ENCODE data around the gene IVL. TPM values are rescaled to one million over a fixed set of nuclear protein-coding genes. Genes with fewer than 3 reads are reported as not detected.

IVL gene
- total RNA-seq, 1 donor from 2014 or later, result not detected

GRCh38 chr1:152873495-152873894 lies 34.9 kb upstream of the IVL start:
- H3K4me3 Mint-ChIP-seq, result no peak overlapping the region
- no peak overlapping the region for H3K27ac ChIP-seq
- H3K27ac Mint-ChIP-seq, result no peak overlapping the region
- H3K4me1 Mint-ChIP-seq, result no peaks in the 10 kb centered on the region
- H3K9ac ChIP-seq, result no peak overlapping the region
- DNase-seq (ENCODE audit: low spot score), result no peak
- TF ChIP-seq EZH2 (IDR thresholded peaks at IDR 0.05) (no peak), EZH2phosphoT487 (IDR thresholded peaks at IDR 0.05) (no peak)
- TF ChIP-seq, protein P1, sequence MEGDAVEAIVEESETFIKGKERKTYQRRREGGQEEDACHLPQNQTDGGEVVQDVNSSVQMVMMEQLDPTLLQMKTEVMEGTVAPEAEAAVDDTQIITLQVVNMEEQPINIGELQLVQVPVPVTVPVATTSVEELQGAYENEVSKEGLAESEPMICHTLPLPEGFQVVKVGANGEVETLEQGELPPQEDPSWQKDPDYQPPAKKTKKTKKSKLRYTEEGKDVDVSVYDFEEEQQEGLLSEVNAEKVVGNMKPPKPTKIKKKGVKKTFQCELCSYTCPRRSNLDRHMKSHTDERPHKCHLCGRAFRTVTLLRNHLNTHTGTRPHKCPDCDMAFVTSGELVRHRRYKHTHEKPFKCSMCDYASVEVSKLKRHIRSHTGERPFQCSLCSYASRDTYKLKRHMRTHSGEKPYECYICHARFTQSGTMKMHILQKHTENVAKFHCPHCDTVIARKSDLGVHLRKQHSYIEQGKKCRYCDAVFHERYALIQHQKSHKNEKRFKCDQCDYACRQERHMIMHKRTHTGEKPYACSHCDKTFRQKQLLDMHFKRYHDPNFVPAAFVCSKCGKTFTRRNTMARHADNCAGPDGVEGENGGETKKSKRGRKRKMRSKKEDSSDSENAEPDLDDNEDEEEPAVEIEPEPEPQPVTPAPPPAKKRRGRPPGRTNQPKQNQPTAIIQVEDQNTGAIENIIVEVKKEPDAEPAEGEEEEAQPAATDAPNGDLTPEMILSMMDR (IDR thresholded peaks at IDR 0.05), result no peak
- H3K79me2 ChIP-seq (ENCODE audit: low read depth), result no peaks in the 10 kb centered on the region
- H3F3A ChIP-seq (ENCODE audit: low read depth), result no peaks in the 10 kb centered on the region
- H3K9me3 ChIP-seq (ENCODE audit: low read depth), result peaks cover 14% of the 10 kb centered on the region
- H3K4me3 ChIP-seq, result no peak overlapping the region
- H3K9me3 Mint-ChIP-seq, result peaks cover under 1% of the 10 kb centered on the region
- H3K27me3 ChIP-seq, result no peaks in the 10 kb centered on the region
- no peaks in the 10 kb centered on the region for H3K27me3 Mint-ChIP-seq (ENCODE audit: insufficient read depth, low read depth)
- no peaks in the 10 kb centered on the region for H3K36me3 ChIP-seq
- H4K20me1 ChIP-seq (ENCODE audit: low read depth), result no peaks in the 10 kb centered on the region
- H3K36me3 Mint-ChIP-seq, result no peaks in the 10 kb centered on the region
- H3K4me2 ChIP-seq, result no peak overlapping the region
- no peak overlapping the region for H2AFZ ChIP-seq (replicated peaks)
- H3K4me1 ChIP-seq, result no peaks in the 10 kb centered on the region

- Histone ChIP-seq H3K4me3 (no peak overlapping the region), H3F3A (ENCODE audit: low read depth) (no peaks in the 10 kb centered on the region), H4K20me1 (ENCODE audit: low read depth) (no peaks in the 10 kb centered on the region), H3K36me3 (no peaks in the 10 kb centered on the region), H3K27me3 (no peaks in the 10 kb centered on the region), H3K9me3 (ENCODE audit: low read depth) (peaks cover 14% of the 10 kb centered on the region), H3K27ac (no peak overlapping the region), H3K4me2 (no peak overlapping the region), H3K9ac (no peak overlapping the region), H2AFZ (replicated peaks) (no peak overlapping the region), H3K4me1 (no peaks in the 10 kb centered on the region), H3K79me2 (ENCODE audit: low read depth) (no peaks in the 10 kb centered on the region)
- DNase-seq (ENCODE audit: low spot score), result no peak
- peaks cover 17% of the 10 kb centered on the region for H3K9me3 Mint-ChIP-seq
- no peaks in the 10 kb centered on the region for H3K4me1 Mint-ChIP-seq
- no peak for TF ChIP-seq EZH2phosphoT487 (IDR thresholded peaks at IDR 0.05)
- TF ChIP-seq, protein P1 (IDR thresholded peaks at IDR 0.05), result no peak
- TF ChIP-seq EZH2 (IDR thresholded peaks at IDR 0.05), result no peak
- H3K4me3 Mint-ChIP-seq, result no peak overlapping the region
- H3K27ac Mint-ChIP-seq, result no peak overlapping the region
- no peaks in the 10 kb centered on the region for H3K36me3 Mint-ChIP-seq
- H3K27me3 Mint-ChIP-seq (ENCODE audit: insufficient read depth, low read depth), result peaks cover 2% of the 10 kb centered on the region
These were observed 31.5 kb upstream of the IVL start for GRCh38 chr1:152876827-152877226.

DNA sequence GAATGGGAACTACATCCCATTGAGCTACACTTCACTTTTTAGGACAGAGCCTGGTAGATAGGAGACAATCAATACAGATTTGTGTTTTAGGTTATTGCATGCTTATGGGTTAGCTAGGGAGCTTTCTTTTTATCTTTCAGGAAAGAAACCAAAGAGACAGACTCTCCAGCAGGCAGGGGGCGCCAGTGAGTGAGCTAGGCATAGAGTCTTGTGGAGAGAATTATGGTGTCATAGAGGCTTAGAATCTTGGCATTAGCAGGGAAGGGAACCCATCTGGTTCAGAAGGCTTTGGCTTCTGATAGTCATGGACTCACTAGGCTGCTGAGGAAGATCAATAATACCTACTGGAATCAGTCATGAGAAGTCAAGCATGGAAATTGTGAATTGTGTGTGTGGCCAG lies 30.3 kb upstream of the IVL start, which contains the start of gene SMCP:
Gene SMCP (plus strand): TSS at position 281 of the 400 bp plus-strand sequence. CDS start 6,101 bp downstream, outside the sequence.
- TF ChIP-seq EZH2phosphoT487 (IDR thresholded peaks at IDR 0.05), result no peak
- TF ChIP-seq EZH2 (IDR thresholded peaks at IDR 0.05), result no peak
- TF ChIP-seq, protein P1 (IDR thresholded peaks at IDR 0.05), result no peak
- H3K9ac ChIP-seq, result no peak within 1 kb of the TSS
- Mint-ChIP-seq H3K4me1 (no peaks in the 10 kb centered on the region), H3K4me3 (no peak within 1 kb of the TSS), H3K27me3 (ENCODE audit: insufficient read depth, low read depth) (peaks cover 4% of the 10 kb centered on the region), H3K36me3 (no peaks in the 10 kb centered on the region), H3K9me3 (peaks cover 21% of the 10 kb centered on the region), H3K27ac (no peak within 1 kb of the TSS)
- DNase-seq (ENCODE audit: low spot score), result no peak
- H3K4me2 ChIP-seq, result no peak within 1 kb of the TSS
- H3K27me3 ChIP-seq, result no peaks in the 10 kb centered on the region
- no peaks in the 10 kb centered on the region for H3K36me3 ChIP-seq
- no peak within 1 kb of the TSS for H3K27ac ChIP-seq
- H3K79me2 ChIP-seq (ENCODE audit: low read depth), result no peaks in the 10 kb centered on the region
- H2AFZ ChIP-seq (replicated peaks), result no peak within 1 kb of the TSS
- peaks cover 13% of the 10 kb centered on the region for H3K9me3 ChIP-seq (ENCODE audit: low read depth)
- no peaks in the 10 kb centered on the region for H3F3A ChIP-seq (ENCODE audit: low read depth)
- H4K20me1 ChIP-seq (ENCODE audit: low read depth), result no peaks in the 10 kb centered on the region
- no peak within 1 kb of the TSS for H3K4me3 ChIP-seq
- H3K4me1 ChIP-seq, result no peaks in the 10 kb centered on the region

All from neural progenitor cell (in vitro differentiated cells).